B cell (primary cell): Measurements from ENCODE around the gene PYDC2.

Experiments
- EZH2 ChIP-seq: IDR thresholded peaks from 2 replicates; pipeline ENCODE4 v1.6.1; 2012; ENCODE audit warnings: borderline replicate concordance, low read depth, mild to moderate bottlenecking, moderate library complexity, low read length; ENCODE audit not compliant: insufficient read depth, poor library complexity, severe bottlenecking
- TF ChIP-seq, protein P1 (sequence below): fragments of 200-600 bp; IDR thresholded peaks from one replicate; pipeline ENCODE4 v1.8.0; 2022; ENCODE audit warnings: antibody characterized with exemption, mild to moderate bottlenecking

DNA sequence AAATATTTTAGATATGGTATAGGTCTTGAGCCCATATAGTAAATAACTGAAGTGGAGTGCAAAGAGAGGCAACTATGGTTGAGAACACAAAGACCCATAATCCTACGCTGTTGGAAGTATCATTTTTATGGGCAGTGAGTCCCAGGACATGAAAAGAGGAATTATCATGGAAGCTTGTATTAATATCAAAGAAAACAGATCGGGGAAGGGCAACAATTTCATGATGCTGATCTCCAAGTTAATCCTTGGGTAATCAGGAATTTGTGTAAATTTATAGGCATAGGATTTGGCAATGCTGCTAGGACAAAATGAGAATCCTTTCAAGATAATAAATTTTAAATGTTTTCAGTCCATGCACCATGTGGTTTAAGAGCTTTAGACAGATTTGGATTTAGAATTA lies 40.2 kb upstream of the PYDC2 start:
- TF ChIP-seq, protein P1, sequence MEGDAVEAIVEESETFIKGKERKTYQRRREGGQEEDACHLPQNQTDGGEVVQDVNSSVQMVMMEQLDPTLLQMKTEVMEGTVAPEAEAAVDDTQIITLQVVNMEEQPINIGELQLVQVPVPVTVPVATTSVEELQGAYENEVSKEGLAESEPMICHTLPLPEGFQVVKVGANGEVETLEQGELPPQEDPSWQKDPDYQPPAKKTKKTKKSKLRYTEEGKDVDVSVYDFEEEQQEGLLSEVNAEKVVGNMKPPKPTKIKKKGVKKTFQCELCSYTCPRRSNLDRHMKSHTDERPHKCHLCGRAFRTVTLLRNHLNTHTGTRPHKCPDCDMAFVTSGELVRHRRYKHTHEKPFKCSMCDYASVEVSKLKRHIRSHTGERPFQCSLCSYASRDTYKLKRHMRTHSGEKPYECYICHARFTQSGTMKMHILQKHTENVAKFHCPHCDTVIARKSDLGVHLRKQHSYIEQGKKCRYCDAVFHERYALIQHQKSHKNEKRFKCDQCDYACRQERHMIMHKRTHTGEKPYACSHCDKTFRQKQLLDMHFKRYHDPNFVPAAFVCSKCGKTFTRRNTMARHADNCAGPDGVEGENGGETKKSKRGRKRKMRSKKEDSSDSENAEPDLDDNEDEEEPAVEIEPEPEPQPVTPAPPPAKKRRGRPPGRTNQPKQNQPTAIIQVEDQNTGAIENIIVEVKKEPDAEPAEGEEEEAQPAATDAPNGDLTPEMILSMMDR, result no peak
- no peak for TF ChIP-seq EZH2
